ENCODE data around the gene CAMTA1.

DNA sequence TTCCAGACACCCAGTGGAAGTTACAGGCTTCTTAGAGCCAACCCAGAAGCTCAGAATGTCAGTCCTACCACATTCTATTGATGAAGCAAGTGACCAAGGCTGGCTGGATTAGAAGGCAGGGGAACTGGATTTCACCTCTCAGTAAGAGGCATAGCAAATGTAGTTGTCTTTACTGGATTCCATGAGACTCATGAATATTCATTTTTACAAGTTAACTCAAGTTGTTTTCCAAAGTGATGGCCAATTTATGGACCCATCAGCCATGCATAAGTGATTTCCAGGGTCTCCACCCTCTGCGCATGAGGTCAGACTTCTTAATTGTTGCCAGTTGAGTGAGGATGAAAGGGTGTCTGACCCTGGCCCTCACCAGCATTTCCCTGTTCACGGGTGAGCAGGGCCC lies 559.0 kb downstream of the CAMTA1 start:
- TF ChIP-seq, protein P1, sequence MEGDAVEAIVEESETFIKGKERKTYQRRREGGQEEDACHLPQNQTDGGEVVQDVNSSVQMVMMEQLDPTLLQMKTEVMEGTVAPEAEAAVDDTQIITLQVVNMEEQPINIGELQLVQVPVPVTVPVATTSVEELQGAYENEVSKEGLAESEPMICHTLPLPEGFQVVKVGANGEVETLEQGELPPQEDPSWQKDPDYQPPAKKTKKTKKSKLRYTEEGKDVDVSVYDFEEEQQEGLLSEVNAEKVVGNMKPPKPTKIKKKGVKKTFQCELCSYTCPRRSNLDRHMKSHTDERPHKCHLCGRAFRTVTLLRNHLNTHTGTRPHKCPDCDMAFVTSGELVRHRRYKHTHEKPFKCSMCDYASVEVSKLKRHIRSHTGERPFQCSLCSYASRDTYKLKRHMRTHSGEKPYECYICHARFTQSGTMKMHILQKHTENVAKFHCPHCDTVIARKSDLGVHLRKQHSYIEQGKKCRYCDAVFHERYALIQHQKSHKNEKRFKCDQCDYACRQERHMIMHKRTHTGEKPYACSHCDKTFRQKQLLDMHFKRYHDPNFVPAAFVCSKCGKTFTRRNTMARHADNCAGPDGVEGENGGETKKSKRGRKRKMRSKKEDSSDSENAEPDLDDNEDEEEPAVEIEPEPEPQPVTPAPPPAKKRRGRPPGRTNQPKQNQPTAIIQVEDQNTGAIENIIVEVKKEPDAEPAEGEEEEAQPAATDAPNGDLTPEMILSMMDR (IDR thresholded peaks at IDR 0.05; ENCODE audit: low read length), result no peak
- no peak for TF ChIP-seq EZH2 (optimal IDR thresholded peaks at IDR 0.05; ENCODE audit: low read depth, low read length)
- TF ChIP-seq EZH2phosphoT487 (IDR thresholded peaks at IDR 0.05; ENCODE audit: low read length), result no peak
